HG03196 (cell line): ENCODE results near the gene KCNS3.
"Not testable (repeated sequence)": the region's sequence is repeated elsewhere in the genome, so short reads cannot be mapped to it uniquely, and the experiment has no call there.

ENCODE experiments used
- ATAC-seq: cut with Tn5 transposase; IDR thresholded peaks from one replicate; pipeline ENCODE4 v1.9.1; 2021; ENCODE audit not compliant: unreplicated experiment

The KCNS3 gene

DNA sequence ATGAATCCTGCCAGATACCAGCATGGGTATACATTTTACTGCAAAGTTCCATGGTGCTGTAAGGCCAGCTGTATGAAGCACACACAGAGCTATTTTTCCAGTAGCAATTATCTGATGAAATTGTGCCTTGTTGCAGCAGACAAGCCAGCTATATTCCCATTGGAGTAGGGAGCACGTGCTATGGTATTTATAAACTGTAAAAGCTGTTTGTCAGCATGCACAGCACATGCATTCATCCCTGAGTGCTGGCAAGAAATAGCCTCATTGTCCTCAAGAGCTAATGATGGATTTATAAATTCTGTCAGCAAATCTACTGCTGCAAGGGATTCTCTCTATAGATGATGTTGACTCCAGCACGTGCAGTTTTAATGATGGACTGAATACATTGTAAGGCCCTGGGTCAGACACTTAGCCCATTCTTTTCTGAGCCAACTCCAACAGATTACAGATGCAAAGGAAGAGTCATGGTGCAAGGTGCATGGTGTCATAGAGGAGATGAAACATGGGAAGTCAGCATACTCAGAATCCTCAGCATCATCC, 61.7 kb downstream of the KCNS3 start:
- ATAC-seq, result no peak

GRCh38 chr2:17943444-17943843, 65.0 kb downstream of the KCNS3 start:
- no peak for ATAC-seq

- no peak for ATAC-seq
Observed at GRCh38 chr2:17947113-17947512, 68.6 kb downstream of the KCNS3 start.

- ATAC-seq, result no peak
Observed at GRCh38 chr2:17950006-17950405, 71.5 kb downstream of the KCNS3 start.

- ATAC-seq, result no peak
Observed at GRCh38 chr2:17951563-17951962, 73.1 kb downstream of the KCNS3 start.

DNA sequence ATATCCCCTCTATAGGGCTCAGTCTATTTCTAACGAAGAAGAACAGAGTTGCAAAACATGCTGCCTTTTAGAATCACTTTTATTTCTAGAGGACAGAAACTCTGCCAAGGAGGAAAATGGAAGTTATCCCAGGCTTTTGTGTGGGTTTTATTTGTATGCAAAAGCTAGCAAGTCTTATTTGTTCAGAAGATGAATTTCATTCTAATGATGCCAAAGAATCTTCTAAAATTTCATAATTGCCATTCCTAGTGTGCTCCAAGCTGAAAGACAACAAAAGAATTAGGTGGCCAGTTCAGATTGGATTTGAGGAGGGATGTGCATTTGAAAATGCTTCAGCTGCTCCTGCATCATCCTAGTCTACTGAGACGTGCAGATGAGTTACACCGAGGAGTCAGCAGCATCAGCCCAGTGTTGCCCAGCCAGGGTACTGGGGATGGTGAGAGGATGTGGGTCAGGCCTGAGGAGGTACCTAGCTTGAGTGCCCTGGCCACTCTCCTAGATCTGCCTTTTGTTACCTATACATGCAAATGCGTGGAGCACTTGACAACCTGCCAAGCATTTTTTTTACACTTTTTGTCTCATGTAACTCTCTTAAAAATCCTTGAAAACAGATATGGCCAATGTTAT, 80.1 kb downstream of the KCNS3 start:
- ATAC-seq, result no peak

DNA sequence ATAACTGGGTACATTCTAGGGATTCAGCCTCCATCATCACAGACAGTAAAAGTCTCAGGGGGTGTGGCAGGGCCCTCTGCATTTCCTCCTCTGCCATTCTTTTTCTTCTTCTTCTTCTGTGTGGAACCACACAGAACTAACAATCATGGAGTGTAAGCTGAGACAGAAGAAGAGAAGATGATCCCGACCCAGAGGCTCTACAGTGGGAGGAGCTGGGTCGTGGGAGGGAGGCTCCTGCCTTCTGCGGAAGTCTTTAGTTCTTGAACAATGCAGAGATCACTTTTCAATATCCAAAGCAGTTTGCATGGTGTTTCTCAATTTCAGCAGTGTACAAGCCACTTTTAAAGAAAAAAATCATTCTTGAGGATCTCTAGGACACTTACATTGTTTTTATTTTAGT, 80.9 kb downstream of the KCNS3 start:
- ATAC-seq, result no peak

GRCh38 chr2:17959833-17960232, 81.4 kb downstream of the KCNS3 start:
- no peak for ATAC-seq

DNA sequence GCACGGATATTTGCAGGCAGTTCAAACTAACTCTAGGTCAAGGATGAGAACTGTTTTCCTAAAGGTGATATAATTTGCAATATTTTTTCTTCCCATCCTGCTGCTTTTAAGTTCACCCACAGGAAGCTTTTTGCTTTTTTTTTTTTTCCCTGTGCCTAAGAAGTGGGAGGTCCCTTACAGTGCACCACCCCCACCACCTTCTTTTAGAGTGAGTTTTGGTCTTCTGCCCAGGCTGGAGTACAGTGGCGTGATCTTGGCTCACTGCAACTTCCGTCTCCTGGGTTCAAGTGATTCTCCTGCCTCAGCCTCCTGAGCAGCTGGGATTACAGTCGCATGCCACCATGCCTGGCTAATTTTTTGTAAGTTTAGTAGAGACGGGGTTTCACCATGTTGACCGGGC, 82.5 kb downstream of the KCNS3 start:
- ATAC-seq, result no peak

DNA sequence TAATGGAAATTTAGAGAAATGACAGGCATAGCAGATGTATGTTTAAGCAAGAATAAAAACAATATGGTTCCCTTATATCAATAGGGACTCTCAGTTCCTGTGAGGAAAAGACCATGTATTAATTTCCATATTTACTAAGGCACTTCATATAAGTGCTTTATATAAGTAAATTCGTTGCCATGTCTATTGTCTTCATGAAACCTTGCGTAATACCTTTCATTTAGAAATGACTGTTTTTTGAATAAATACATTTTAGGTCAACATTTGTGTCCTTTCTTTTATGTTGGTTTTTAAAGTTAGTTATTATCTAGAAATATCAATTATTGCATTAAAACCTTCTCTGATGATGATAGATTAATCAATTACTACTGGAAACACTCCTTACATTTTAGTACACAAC, 83.3 kb downstream of the KCNS3 start:
- ATAC-seq, result no peak

DNA sequence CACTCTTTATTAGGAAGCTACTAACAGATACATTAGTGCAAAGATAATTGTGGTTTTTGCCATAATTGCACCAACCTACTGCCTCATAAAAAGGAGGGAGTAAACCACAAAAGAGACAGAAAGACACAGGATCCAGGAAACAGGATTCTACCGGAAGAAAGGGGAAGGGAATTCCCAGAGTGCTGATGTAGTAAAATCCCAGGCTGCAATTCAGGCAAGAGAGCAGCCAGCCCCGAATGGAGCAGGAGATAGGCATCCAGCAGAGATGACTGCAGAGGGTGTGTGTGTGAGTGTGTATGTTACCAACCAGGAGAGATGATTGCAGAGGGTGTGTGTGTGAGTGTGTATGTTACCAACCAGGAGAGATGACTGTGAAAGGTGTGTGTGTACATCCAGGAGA, 84.4 kb downstream of the KCNS3 start:
- ATAC-seq, result no peak

DNA sequence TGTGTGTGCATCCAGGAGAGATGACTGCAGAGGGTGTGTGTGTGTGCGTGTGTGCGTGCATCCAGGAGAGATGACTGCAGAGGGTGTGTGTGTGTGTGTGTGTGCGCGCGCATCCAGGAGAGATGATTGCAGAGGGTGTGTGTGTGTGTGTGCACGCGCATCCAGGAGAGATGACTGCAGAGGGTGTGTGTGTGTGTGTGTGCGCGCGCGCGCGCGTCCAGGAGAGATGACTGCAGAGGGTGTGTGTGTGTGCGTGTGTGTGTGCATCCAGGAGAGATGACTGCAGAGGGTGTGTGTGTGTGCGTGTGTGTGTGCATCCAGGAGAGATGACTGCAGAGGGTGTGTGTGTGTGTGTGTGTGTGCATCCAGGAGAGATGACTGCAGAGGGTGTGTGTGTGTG, 85.1 kb downstream of the KCNS3 start:
- ATAC-seq, result not testable (repeated sequence)

DNA sequence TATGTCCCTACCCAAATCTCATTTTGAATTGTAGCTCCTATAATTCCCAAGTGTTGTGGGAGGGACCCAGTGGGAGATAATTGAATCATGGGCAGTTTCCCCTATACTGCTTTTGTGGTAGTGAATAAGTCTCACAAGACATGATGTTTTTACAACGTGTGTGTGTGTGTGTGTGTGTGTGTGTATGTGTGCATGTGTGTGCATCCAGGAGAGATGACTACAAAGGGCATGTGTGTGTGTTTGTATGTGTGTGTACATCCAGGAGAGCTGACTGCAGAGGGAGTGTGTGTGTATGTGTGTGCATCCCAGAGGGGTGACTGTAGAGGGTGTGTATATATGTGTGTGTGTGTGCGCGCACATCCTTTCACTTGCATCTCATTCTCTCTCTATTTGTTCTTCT, 86.7 kb downstream of the KCNS3 start:
- ATAC-seq, result no peak

DNA sequence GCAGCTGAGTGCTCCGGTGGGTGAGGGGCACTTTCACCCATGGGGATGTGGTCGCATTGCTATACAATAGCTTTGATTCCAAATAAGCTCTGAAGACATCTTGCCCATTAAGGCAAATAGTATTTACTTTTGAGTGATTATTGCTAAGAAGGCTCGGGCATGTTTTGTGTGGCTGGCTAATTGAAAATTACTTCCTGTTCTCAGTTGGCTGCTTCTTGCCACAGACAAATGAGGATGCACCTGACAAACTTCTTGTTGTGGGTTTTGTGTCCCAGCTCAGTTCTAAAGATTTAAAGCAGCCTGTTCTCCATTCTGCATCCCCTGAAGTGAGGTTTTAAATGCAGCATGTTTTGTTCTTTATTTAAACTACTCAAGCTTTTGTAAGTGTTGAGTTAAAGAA, 88.3 kb downstream of the KCNS3 start:
- no peak for ATAC-seq

DNA sequence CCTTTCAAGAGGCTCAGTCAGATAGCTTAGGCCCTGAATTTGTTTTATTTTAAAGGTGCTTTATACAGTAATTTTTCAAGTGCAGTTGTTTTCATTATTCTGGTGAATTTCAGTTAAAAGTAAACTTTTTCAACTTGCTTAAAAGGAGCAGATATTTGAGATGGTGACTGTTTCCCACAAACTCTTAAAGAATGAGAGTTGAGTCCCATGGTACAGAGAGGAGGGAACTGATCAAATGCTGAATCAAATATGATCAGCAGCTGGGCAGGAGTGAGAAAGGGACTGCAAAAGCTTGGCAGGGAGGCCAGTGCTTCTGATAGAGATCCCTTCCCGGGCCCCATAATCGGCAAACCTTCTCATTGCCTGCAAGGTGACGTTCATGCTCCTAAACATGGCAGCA, 91.2 kb downstream of the KCNS3 start:
- ATAC-seq, result no peak

DNA sequence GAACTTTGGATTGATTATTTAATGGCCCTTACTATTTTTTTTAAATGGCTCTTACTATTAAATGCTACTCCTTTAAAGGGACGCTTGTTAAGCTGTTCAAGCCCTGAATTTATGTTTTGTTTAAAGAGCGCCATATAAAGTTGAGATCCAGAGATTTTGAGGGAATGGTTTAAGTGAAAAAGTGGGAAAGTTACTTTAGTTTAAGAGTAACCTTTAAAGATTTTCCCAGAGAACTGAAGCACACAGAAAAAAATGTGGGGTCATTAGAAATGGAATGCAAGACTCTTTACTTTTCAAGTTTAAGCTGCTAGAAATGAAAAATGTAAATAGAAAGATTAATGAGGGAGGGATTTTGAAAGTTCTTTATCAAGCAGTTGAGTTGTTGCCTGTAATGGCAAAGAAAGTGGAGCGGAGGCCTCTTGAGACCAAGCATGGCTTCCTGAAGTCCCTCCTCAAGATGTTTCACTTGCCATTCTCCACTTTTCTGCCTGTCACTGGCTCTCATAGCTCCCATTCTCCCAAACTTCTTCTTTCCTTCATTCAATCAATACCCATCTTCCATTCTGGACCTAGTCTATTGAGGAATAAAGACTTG, 93.2 kb downstream of the KCNS3 start:
- no peak for ATAC-seq

DNA sequence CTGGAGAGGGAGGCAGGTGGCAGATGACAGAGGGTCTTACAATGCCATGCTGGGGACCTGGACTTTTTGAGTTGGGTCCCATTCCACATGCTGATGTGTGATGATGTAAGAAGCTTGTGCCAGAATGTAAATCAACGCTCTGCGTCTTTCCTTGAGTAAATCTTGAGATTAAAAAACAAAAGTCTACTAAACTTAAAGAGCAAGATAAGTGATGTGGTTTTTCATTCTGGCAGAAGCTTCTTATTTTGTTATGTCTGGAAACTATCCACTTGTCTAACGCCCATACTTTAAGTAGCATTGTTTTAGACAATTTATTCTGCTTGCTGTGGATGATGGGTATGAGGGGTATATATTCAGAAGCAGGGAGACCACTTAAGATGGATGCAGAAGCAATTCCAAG, 94.5 kb downstream of the KCNS3 start:
- no peak for ATAC-seq

- ATAC-seq, result no peak
Observed at GRCh38 chr2:17975401-17975800, 96.9 kb downstream of the KCNS3 start.

DNA sequence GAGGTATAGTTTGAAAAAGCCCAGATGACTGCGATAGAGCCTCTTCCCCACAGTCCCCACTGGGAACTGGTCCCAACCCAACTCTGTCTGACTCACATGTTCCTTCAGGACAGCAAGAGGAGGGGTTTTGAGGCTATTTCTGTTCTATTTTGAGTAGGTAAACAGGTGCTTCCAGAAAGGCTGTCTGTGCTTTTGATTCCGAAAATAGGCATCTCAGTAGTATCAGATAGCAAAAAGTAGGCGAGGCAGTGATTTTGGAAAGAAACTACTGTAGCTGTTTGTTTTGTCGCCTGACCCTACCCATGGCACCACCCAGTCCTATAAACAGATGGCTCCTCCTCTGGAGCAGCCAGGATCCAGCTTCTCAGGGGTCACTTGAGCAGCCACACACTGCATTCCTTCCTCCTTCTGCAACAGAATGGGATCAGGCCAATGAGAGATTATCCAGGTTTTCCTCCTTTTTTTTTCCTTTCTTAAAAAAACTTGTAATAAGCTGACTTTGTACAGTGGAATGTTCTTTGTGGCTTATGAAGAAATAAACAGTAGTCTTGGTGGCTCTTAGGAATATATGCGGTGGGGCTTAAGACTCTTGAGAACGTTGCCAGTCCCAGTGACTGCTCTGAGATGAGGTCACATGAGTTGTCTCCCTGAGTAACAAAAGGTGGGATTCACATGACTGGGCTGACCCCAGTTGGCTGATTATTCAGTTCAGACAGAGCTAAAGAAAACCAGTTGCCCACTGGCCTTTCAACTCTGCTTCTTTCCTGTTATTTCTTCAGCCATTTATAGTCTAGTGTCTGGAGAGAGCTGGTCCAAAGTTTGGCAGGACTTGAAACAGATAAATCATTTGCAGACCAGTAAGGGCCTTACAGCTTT, 98.6 kb downstream of the KCNS3 start:
- no peak for ATAC-seq

DNA sequence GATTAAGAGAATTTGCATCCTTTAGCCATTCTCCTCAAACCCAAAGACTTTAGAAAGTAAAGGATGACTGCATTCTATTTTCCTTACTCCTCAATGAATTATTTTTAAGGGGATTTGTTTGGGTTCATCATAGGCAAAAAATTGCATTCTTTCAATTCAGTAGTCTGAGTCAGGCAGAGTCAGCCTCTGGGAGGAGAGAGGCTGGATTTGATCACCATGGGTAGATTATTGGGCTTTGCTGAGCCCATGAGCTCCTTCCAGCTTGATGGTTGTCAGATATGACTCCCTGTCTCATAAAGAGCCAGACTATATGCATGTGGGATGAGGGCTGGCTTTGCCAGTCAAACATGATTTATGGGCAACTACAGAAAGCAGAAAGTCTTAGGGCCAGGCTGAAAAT, 101.2 kb downstream of the KCNS3 start:
- ATAC-seq, result no peak

GRCh38 chr2:17981936-17982335, 103.5 kb downstream of the KCNS3 start:
- ATAC-seq, result no peak
